ENCODE data around the gene SMYD3.

Gene SMYD3

DNA sequence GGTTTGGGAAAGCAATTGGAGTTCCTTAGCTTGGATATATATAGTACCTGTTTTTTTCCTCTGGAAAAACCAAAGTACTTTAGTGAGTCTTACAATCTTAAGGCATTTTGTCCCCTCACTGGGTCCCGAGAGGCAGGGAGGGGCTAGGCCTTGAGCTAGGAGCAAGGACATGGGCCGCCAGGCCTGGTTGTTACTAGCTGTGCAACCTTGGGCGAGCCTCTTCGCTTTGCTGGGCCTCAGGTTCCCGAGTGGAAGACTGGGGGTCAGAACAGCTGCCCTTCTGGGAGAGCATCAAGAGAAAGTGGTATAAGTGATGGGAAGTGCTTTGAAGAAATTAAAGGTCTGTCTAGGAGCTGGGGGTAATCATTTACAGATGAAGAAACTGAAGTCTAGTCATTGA, 799.1 kb downstream of the SMYD3 start:
- no peak for DNase-seq (ENCODE audit: low read depth in 1 of 2, low spot score in 1 of 2)

DNA sequence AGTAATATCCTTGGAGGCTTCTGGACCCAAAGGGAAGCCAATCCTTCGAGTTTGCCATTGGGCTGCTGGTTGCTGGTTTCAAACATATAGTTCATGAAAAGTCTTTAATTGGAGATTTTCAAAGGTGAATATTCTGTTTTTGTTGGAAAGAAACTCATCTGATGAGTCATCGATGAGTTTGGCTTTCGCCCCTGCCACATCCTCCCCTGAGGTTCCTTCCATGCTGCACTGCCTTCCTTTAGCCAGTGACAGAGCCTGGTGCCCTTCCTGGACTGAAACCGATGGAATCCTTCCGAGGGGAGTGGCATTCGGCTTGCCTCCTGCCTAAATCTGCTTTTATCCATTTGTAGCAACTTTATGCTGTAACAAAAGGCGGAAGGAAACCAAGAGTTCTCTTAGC, 802.3 kb downstream of the SMYD3 start:
- no peak for DNase-seq (ENCODE audit: low read depth in 1 of 2, low spot score in 1 of 2)

GRCh38 chr1:245704341-245704740, 802.7 kb downstream of the SMYD3 start:
- no peak for DNase-seq (ENCODE audit: low read depth in 1 of 2, low spot score in 1 of 2)

- no peak for DNase-seq (ENCODE audit: low read depth in 1 of 2, low spot score in 1 of 2)
These were observed 804.7 kb downstream of the SMYD3 start for GRCh38 chr1:245702346-245702745.

- DNase-seq (ENCODE audit: low read depth in 1 of 2, low spot score in 1 of 2), result no peak
These were observed 805.4 kb downstream of the SMYD3 start for GRCh38 chr1:245701631-245702030.

DNA sequence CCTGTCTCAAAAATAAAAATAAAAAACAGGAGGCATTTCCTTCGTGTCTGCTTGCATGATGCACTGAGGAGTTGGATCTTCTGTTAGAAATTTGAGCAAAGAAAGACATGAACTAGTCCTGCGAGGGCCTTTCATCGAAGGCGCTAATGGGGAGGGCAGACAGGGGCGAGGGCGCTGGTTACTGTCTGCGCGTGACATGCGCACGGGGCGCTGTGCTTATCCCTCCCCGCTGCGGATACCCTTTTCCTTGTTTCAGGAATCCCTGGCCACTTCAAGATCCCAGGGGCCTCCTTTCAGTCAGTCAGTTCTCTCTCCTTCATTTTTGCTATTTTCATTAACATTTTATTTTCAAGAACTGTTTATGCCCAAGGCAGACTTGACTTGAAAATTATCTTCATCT, 806.4 kb downstream of the SMYD3 start:
- no peak for DNase-seq (ENCODE audit: low read depth in 1 of 2, low spot score in 1 of 2)

Measured in activated CD4-positive, alpha-beta T cell treated with anti-CD3 and anti-CD28 coated beads, Interleukin-2, amount 50 U/mL, for 24 hours (primary cell).